Neutrophil (primary cell): ENCODE results near the gene MEGF6.
"Not testable (repeated sequence)": the region's sequence is repeated elsewhere in the genome, so short reads cannot be mapped to it uniquely, and the experiment has no call there.

Experiments
- H3K27ac ChIP-seq: fragments of 200-600 bp; sonication (generic); 2 replicates; pipeline ENCODE4 v1.5.1; 2016; ENCODE audit warnings: mild to moderate bottlenecking, moderate library complexity
- H3K27me3 ChIP-seq: fragments of 200-600 bp; sonication (generic); 2 replicates; pipeline ENCODE4 v1.6.0; 2016; ENCODE audit warnings: mild to moderate bottlenecking
- H3K36me3 ChIP-seq: fragments of 200-600 bp; sonication (generic); 2 replicates; pipeline ENCODE4 v1.5.1; 2017
- H3K4me1 ChIP-seq, 2 experiments: fragments of 200-600 bp in 1 of 2; sonication (generic) in 1 of 2; 1 replicate in 1 of 2; 2 replicates in 1 of 2; pipeline versions ENCODE4 v1.5.1 to v1.6.1; 2013 to 2016; ENCODE audit warnings: low read depth in 1 of 2, low read length in 1 of 2, mild to moderate bottlenecking in 1 of 2, moderate library complexity in 1 of 2; ENCODE audit not compliant: control insufficient read depth in 1 of 2, insufficient read depth in 1 of 2
- H3K4me3 ChIP-seq, 2 experiments: fragments of 200-600 bp in 1 of 2; sonication (generic) in 1 of 2; 1 replicate in 1 of 2; 2 replicates in 1 of 2; pipeline ENCODE4 v1.5.1; 2013 to 2016; ENCODE audit warnings: low read depth in 1 of 2, low read length in 1 of 2, mild to moderate bottlenecking in 1 of 2, moderate library complexity in 1 of 2
- H3K9me3 ChIP-seq: fragments of 200-600 bp; sonication (generic); 2 replicates; pipeline ENCODE4 v1.5.1; 2016
- TF ChIP-seq, protein P1 (sequence below): fragments of 200-600 bp; sonication (generic); IDR thresholded peaks from 2 replicates; pipeline ENCODE4 v1.5.1; 2016; ENCODE audit warnings: antibody characterized with exemption

MEGF6 gene

GRCh38 chr1:3584915-3585314 lies 26.4 kb downstream of the MEGF6 start:
- TF ChIP-seq, protein P1, sequence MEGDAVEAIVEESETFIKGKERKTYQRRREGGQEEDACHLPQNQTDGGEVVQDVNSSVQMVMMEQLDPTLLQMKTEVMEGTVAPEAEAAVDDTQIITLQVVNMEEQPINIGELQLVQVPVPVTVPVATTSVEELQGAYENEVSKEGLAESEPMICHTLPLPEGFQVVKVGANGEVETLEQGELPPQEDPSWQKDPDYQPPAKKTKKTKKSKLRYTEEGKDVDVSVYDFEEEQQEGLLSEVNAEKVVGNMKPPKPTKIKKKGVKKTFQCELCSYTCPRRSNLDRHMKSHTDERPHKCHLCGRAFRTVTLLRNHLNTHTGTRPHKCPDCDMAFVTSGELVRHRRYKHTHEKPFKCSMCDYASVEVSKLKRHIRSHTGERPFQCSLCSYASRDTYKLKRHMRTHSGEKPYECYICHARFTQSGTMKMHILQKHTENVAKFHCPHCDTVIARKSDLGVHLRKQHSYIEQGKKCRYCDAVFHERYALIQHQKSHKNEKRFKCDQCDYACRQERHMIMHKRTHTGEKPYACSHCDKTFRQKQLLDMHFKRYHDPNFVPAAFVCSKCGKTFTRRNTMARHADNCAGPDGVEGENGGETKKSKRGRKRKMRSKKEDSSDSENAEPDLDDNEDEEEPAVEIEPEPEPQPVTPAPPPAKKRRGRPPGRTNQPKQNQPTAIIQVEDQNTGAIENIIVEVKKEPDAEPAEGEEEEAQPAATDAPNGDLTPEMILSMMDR = no peak
- Histone ChIP-seq H3K27me3 (no peaks in the 10 kb centered on the region), H3K4me1 (peaks cover 0 to 4% of the 10 kb centered on the region in 2 experiments), H3K27ac (no peak overlapping the region), H3K9me3 (no peaks in the 10 kb centered on the region), H3K36me3 (no peaks in the 10 kb centered on the region), H3K4me3 (no peak overlapping the region)

DNA sequence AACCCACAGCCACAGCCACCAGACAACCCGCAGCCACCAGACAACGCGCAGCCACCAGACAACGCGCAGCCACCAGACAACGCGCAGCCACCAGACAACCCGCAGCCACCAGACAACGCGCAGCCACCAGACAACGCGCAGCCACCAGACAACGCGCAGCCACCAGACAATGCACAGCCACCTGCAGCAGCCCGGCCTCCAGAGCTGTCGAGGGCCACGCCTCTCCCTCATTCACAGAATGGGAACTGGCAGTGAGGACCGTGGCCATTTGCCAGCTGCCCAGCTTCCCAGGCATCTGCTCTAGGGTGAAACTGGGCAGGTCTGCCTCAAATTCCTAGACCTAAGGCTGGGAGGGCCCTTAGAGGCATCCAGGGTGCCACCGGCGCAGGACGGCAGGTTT lies 27.6 kb downstream of the MEGF6 start:
- not testable (repeated sequence) for H3K36me3 ChIP-seq, H3K9me3 ChIP-seq, H3K4me3 ChIP-seq, H3K4me1 ChIP-seq, H3K27ac ChIP-seq, H3K27me3 ChIP-seq

DNA sequence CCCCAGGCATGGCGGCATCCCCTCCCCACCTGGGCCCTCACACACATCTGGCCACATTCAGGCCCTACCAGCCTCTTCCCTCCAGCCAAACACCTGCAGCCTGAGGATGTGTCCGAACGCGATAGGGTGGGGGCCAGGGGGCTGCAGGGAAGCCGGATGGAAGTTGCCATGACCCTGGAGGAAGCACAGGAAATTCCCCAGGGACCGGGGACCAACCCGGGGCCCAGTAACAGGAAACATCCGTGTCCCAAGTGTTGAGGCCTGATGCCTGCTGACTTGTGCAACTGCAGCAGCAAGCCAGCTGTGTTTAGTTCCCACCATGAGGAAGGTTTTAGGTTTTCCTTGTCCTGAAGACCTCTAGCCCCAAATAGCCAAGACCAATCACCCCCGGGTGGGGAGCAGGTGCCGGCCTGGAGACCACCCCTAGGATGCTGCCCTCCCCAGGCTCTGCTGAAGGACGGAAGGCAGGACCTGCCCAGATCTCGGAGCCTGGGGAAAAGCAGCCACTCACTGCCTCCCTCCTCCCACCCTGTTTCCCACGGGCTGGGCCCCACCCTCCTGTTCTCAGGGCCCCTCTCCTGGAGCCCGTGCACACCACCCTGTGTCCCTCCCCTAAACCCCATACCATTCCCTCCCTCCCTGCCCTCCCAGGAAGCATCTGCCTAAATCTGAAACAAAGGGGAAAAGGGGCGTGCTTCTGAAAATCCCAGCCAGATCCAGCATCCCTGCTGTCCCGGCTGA lies 29.8 kb downstream of the MEGF6 start:
- Histone ChIP-seq H3K27me3 (no peaks in the 10 kb centered on the region), H3K9me3 (no peaks in the 10 kb centered on the region), H3K4me3 (no peak overlapping the region), H3K36me3 (peaks cover 5% of the 10 kb centered on the region), H3K27ac (no peak overlapping the region), H3K4me1 (peaks cover 0 to 4% of the 10 kb centered on the region in 2 experiments)
- TF ChIP-seq, protein P1 = no peak

DNA sequence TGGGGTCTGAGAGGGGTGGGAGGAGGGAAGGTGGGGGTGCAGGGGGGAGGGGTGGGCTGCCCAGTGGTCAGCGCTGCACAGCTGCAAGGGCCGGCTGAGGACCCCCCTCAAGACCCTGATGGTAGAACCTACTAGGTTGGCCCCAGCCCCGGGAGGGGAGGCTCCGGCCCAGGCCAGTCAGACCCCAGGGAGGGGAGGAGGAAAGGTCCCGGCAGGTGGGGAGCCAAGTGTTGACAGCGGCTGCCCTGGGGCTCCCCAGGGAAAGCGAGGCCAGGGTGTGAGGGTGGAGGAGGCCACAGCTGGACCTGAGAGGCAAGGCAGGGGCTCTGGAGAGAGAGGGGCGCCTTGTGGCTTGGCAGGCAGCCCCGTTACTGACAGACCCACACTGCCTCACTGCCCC lies 31.1 kb downstream of the MEGF6 start:
- Histone ChIP-seq H3K27ac (no peak overlapping the region), H3K27me3 (no peaks in the 10 kb centered on the region), H3K4me1 (peaks cover 0 to 4% of the 10 kb centered on the region in 2 experiments), H3K9me3 (no peaks in the 10 kb centered on the region), H3K4me3 (no peak overlapping the region), H3K36me3 (peaks cover 5% of the 10 kb centered on the region)
- TF ChIP-seq, protein P1 = no peak

GRCh38 chr1:3579626-3580025 lies 31.7 kb downstream of the MEGF6 start:
- H3K4me3 ChIP-seq = no peak overlapping the region
- H3K4me1 ChIP-seq = peaks cover 0 to 4% of the 10 kb centered on the region in 2 experiments
- no peaks in the 10 kb centered on the region for H3K27me3 ChIP-seq
- TF ChIP-seq, protein P1 = no peak
- H3K9me3 ChIP-seq = no peaks in the 10 kb centered on the region
- no peak overlapping the region for H3K27ac ChIP-seq
- peaks cover 5% of the 10 kb centered on the region for H3K36me3 ChIP-seq

- H3K36me3 ChIP-seq = peaks cover 5% of the 10 kb centered on the region
- TF ChIP-seq, protein P1 = no peak
- no peak overlapping the region for H3K4me3 ChIP-seq
- no peaks in the 10 kb centered on the region for H3K27me3 ChIP-seq
- no peak overlapping the region for H3K27ac ChIP-seq
- peaks cover 0 to 4% of the 10 kb centered on the region in 2 experiments for H3K4me1 ChIP-seq
- no peaks in the 10 kb centered on the region for H3K9me3 ChIP-seq
Observed at GRCh38 chr1:3578906-3579305, 32.4 kb downstream of the MEGF6 start.
